ENCODE data around the gene GLYATL1.

Gene GLYATL1, protein sequence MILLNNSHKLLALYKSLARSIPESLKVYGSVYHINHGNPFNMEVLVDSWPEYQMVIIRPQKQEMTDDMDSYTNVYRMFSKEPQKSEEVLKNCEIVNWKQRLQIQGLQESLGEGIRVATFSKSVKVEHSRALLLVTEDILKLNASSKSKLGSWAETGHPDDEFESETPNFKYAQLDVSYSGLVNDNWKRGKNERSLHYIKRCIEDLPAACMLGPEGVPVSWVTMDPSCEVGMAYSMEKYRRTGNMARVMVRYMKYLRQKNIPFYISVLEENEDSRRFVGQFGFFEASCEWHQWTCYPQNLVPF

DNA sequence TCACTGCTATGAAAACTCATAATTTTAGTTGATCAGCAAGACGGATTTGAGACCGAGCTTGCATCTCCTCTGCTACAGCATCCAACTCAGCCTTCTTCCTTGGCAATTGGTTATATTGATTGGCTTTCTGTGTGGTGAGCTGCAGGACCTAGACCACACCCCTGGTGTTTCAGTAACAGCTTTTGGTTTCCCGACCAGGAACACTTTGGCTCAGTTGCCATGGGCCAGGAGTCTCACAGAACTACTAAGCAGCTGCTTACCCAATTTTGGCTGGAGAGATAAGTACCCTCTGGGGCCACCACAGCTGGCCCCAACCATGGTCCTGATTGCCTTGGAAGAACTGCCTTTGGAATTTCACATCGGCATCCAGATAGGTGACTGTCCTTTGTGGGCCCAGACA is at the start of gene GLYATL1:
GLYATL1 (plus strand) TSS at position 212 of the 400 bp plus-strand sequence. CDS start 7,600 bp downstream, outside the sequence.
- DNase-seq (ENCODE audit: low spot score) = no peak

DNA sequence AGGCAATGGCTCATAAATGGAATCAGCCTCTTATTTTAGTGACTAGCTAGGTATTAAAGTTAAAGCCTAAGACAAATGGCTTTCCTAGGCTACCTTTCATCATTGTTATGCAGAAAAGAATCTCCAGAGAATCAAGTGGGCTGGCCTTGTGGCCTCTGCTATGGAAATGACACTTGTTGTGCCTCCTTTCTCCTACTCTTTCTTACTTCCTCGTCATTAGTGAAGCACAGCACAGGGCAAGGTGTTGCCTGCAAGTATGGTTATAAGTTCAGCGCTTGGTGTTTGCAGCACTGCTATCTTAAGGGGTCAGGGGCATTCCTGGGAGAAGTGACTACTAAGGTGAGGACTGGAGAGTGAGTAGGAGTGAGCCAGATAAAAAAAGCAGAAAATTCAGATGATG is 45.4 kb upstream of the GLYATL1 start:
- DNase-seq (ENCODE audit: low spot score) = no peak

GRCh38 chr11:58898106-58898505 is 41.2 kb upstream of the GLYATL1 start:
- DNase-seq (ENCODE audit: low spot score) = no peak

GRCh38 chr11:58900479-58901420 is 38.5 kb upstream of the GLYATL1 start:
- DNase-seq (ENCODE audit: low spot score) = peak; percentile 38

DNA sequence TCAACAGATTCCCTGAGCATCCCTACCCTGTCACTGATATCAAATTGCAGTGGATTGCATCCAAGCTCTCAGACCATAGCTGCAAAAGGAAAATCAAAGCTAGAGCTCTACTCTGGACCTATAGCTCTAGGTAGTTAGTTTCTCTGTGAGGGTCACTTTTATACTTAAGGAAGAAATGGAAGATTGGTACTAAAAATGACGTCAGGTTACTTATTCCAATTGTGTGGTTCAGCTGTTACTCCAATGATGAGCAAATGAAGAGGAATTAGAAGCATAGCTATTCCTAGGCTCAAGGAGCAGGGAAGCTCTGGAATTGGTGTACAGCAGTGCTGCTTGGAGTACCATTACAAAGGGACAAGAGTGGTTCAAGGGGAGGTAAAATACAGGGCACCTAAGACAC is 36.4 kb upstream of the GLYATL1 start:
- no peak for DNase-seq (ENCODE audit: low spot score)

GRCh38 chr11:58905011-58905720 is 34.1 kb upstream of the GLYATL1 start:
- DNase-seq (ENCODE audit: low spot score) = peak; percentile 41

GRCh38 chr11:58905721-58906547 is 33.4 kb upstream of the GLYATL1 start:
- DNase-seq (ENCODE audit: low spot score) = peak; percentile 81

DNA sequence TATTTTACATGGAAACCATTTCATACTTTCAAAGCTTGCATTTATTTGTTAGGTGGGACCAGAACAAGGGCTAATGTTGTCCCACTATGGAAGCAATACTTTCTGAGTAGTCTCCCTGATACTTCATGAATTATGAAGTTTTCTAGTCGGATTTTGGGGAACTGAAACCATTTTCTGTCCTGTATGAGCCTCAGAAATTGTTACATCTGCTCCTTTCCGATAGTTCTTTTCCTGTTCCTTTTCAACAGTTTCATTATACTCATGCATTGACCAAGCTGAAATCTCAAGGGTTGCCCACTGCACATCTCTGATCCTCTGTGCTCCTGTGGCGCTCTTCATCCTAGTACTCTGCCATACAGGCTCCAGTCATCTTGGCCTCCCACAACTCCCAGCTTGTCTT is 31.5 kb upstream of the GLYATL1 start:
- DNase-seq (ENCODE audit: low spot score) = no peak

DNA sequence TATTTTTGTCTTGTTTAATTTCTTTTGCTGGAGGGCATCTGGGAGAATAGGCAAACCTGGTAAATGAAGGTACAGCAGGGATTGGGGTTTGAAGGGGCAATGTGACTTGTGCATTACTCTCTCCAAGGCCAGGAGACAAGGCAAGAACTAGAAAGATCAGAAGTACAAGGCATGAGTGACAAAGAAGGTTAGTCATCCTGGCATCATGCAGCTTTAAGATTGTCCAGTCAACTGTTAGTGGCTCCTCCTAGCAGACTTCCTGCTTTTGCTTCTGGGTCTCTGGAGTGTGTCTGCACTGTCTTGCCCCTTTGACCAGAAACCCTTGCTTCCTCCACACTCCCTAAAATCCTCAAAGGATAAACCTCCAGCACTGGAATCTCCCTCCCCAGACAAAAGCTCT is 27.2 kb upstream of the GLYATL1 start:
- DNase-seq (ENCODE audit: low spot score) = no peak

GRCh38 chr11:58913685-58914084 is 25.6 kb upstream of the GLYATL1 start:
- DNase-seq (ENCODE audit: low spot score) = no peak

DNA sequence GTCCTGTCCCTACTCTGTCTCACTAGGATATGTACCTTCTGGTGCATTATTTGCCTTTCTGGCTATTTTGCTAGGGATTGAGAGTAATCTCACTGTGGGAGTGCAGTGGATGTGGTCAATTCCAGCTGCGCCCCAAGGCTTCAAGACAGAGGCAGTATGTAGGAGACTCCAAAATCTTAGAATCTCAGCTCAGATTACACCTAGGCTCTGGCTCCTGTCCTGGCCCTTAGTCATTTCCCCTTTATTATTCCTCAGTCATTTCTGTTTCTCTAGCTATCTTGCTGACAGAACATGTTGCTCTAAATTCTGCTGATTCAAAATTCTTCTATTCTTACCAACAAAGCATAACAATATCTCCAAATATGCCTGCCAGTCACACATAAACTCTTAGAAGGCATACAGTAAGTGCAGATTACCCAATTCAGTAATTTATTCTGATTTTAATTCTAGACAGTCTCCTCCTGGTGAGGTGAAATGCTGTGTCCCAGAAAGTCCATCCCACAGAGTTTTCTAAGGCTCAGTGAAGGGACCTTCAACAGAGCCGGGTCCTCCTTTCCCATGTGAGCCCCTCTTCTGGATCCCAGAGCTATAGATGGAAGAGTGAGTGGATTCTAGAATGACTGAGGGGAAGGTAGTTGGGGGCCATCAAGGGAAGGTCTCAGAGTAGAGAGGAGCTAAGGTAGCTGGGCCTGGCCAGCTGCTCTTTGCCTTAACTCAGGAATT is 24.3 kb upstream of the GLYATL1 start:
- no peak for DNase-seq (ENCODE audit: low spot score)

- DNase-seq (ENCODE audit: low spot score) = no peak
Measured at GRCh38 chr11:58916637-58917036, 22.7 kb upstream of the GLYATL1 start.

GRCh38 chr11:58917159-58917783 is 22.0 kb upstream of the GLYATL1 start:
- no peak for DNase-seq (ENCODE audit: low spot score)

GRCh38 chr11:58919561-58919960 is 19.7 kb upstream of the GLYATL1 start:
- DNase-seq (ENCODE audit: low spot score) = no peak

GRCh38 chr11:58919980-58920379 is 19.3 kb upstream of the GLYATL1 start:
- DNase-seq (ENCODE audit: low spot score) = no peak

GRCh38 chr11:58921778-58922390 is 17.4 kb upstream of the GLYATL1 start:
- DNase-seq (ENCODE audit: low spot score) = no peak

- no peak for DNase-seq (ENCODE audit: low spot score)
Measured at GRCh38 chr11:58922479-58922878, 16.8 kb upstream of the GLYATL1 start.

- DNase-seq (ENCODE audit: low spot score) = peak; percentile 7
Measured at GRCh38 chr11:58923300-58923788, 15.9 kb upstream of the GLYATL1 start.

GRCh38 chr11:58924230-58924629 is 15.1 kb upstream of the GLYATL1 start:
- DNase-seq (ENCODE audit: low spot score) = no peak

GRCh38 chr11:58926251-58926650 is 13.0 kb upstream of the GLYATL1 start:
- no peak for DNase-seq (ENCODE audit: low spot score)

Measured in hepatic stellate cell (primary cell).